IMR-90 (cell line): ENCODE results near the gene C7orf33. TPM values are rescaled to one million over a fixed set of nuclear protein-coding genes. Genes with fewer than 3 reads are reported as not detected.

Experiments used
- ATAC-seq: fragments of 200-7000 bp; cut with Tn5 transposase; 2 replicates; pipeline ENCODE4 v1.9.1; 2020; ENCODE audit warnings: low read depth, mild to moderate bottlenecking, moderate library complexity
- BruUV-seq: library from RNA; stranded (reverse); fragments of 400-500 nt; replicated peaks from 2 replicates; lab custom pipeline; 2021; lab: Mats Ljungman, UMichigan
- CTCF ChIA-PET: fragments of 300-600 bp; formaldehyde crosslinking; extraction: SDS; loops from one replicate; lab custom pipeline; 2021; ENCODE audit warnings: antibody characterized with exemption; lab: Yijun Ruan, JAX
- POLR2A ChIA-PET: fragments of 300-600 bp; sonication (Branson Sonifier 250); formaldehyde crosslinking; loops from one replicate; lab custom pipeline; 2022; ENCODE audit warnings: antibody characterized with exemption; ENCODE audit not compliant: unreplicated experiment; lab: Charles Lee
- DNase-seq: peaks from one replicate; pipeline ENCODE4 v3.0.0; 2013
- H2AFZ ChIP-seq: replicated peaks from 2 replicates; pipeline ENCODE3; 2013; ENCODE audit warnings: low read length, mild to moderate bottlenecking; ENCODE audit not compliant: poor library complexity
- H2AK5ac ChIP-seq: 2 replicates; pipeline ENCODE4 v1.6.1; 2013; ENCODE audit warnings: low read depth, low read length, inconsistent platforms
- H2AK9ac ChIP-seq: replicated peaks from 2 replicates; pipeline ENCODE3; 2013; ENCODE audit warnings: mild to moderate bottlenecking, low read depth, low read length, moderate library complexity; ENCODE audit not compliant: poor library complexity
- H2BK120ac ChIP-seq: 2 replicates; pipeline ENCODE4 v1.6.1; 2013; ENCODE audit warnings: low read depth, low read length, inconsistent platforms
- H2BK15ac ChIP-seq: 3 replicates; pipeline ENCODE4 v1.6.1; 2013; ENCODE audit warnings: low read depth, low read length, inconsistent platforms
- H2BK20ac ChIP-seq: 2 replicates; pipeline ENCODE4 v1.6.1; 2013; ENCODE audit warnings: low read depth, mild to moderate bottlenecking, inconsistent platforms, low read length, moderate library complexity
- H2BK5ac ChIP-seq: 2 replicates; pipeline ENCODE4 v1.6.1; 2013; ENCODE audit warnings: mild to moderate bottlenecking, low read depth, low read length, inconsistent platforms; ENCODE audit not compliant: poor library complexity, severe bottlenecking
- H3K14ac ChIP-seq: replicated peaks from 2 replicates; pipeline ENCODE4 v1.6.1; 2013; ENCODE audit warnings: low read depth, low read length, inconsistent platforms
- H3K18ac ChIP-seq: 2 replicates; pipeline ENCODE4 v1.6.1; 2013; ENCODE audit warnings: low read depth, low read length, control low read depth
- H3K23ac ChIP-seq: 2 replicates; pipeline ENCODE4 v1.6.1; 2013; ENCODE audit warnings: low read depth, low read length, inconsistent platforms
- H3K27ac ChIP-seq: 2 replicates; pipeline ENCODE4 v1.5.1; 2013; ENCODE audit warnings: mild to moderate bottlenecking, control low read depth, low read length; ENCODE audit not compliant: insufficient read depth
- H3K27me3 ChIP-seq: 2 replicates; pipeline ENCODE4 v1.6.1; 2013; ENCODE audit warnings: low read length; ENCODE audit not compliant: control insufficient read depth, insufficient read depth
- H3K36me3 ChIP-seq: 2 replicates; pipeline ENCODE4 v1.6.1; 2013; ENCODE audit warnings: low read length, mixed read lengths; ENCODE audit not compliant: control insufficient read depth, insufficient read depth
- H3K4ac ChIP-seq: 2 replicates; pipeline ENCODE4 v1.6.1; 2013; ENCODE audit warnings: low read depth, low read length, inconsistent platforms
- H3K4me1 ChIP-seq: 2 replicates; pipeline ENCODE4 v1.6.1; 2013; ENCODE audit warnings: low read length, mixed read lengths; ENCODE audit not compliant: control insufficient read depth, insufficient read depth
- H3K4me2 ChIP-seq: 2 replicates; pipeline ENCODE4 v1.6.1; 2013; ENCODE audit warnings: low read depth, mild to moderate bottlenecking, control low read depth, low read length, moderate library complexity
- H3K4me3 ChIP-seq: 2 replicates; pipeline ENCODE4 v1.5.1; 2013; ENCODE audit warnings: low read depth, mild to moderate bottlenecking, control low read depth, low read length, moderate library complexity; ENCODE audit not compliant: insufficient read depth
- H3K56ac ChIP-seq: 2 replicates; pipeline ENCODE4 v1.6.1; 2013; ENCODE audit warnings: low read length, inconsistent platforms; ENCODE audit not compliant: insufficient read depth; ENCODE audit errors: extremely low read depth
- H3K79me1 ChIP-seq, 2 experiments: 2 replicates each; pipeline ENCODE4 v1.6.1; 2013; ENCODE audit warnings: low read length in 2 of 2, inconsistent platforms in 1 of 2, low read depth in 1 of 2
- H3K9ac ChIP-seq: 2 replicates; pipeline ENCODE4 v1.6.1; 2013; ENCODE audit warnings: low read depth, low read length, control low read depth
- H3K9me1 ChIP-seq: 2 replicates; pipeline ENCODE4 v1.6.1; 2013; ENCODE audit warnings: low read length, inconsistent platforms; ENCODE audit not compliant: insufficient read depth
- H3K9me3 ChIP-seq: 2 replicates; pipeline ENCODE4 v1.6.1; 2013; ENCODE audit warnings: low read length; ENCODE audit not compliant: control insufficient read depth, insufficient read depth
- H4K20me1 ChIP-seq: 2 replicates; pipeline ENCODE4 v1.6.1; 2013; ENCODE audit warnings: low read length, inconsistent platforms; ENCODE audit not compliant: insufficient read depth
- H4K5ac ChIP-seq: 2 replicates; pipeline ENCODE4 v1.6.1; 2013; ENCODE audit warnings: mild to moderate bottlenecking, low read depth, low read length, control low read depth
- H4K8ac ChIP-seq, 2 experiments: 2 replicates each; pipeline ENCODE4 v1.6.1; 2013; ENCODE audit warnings: low read depth in 2 of 2, low read length in 2 of 2, control low read depth in 1 of 2, inconsistent platforms in 1 of 2
- H4K91ac ChIP-seq: 2 replicates; pipeline ENCODE4 v1.6.1; 2013; ENCODE audit warnings: low read depth, low read length, inconsistent platforms; ENCODE audit not compliant: insufficient read depth
- MAZ ChIP-seq: IDR thresholded peaks from 2 replicates; pipeline ENCODE4 v1.6.1; 2012; ENCODE audit warnings: low read depth, mild to moderate bottlenecking, low read length, improper control_type of control experiment, moderate library complexity, borderline replicate concordance
- RAD21 ChIP-seq: IDR thresholded peaks from 2 replicates; pipeline ENCODE4 v1.6.1; 2012; ENCODE audit warnings: low read length, improper control_type of control experiment
- RFX5 ChIP-seq: IDR thresholded peaks from 2 replicates; pipeline ENCODE4 v1.8.0; 2012; ENCODE audit warnings: low read depth, mild to moderate bottlenecking, low read length, moderate library complexity
- SMC3 ChIP-seq: fragments of 150-350 bp; IDR thresholded peaks from 2 replicates; pipeline ENCODE4 v1.6.1; 2016; ENCODE audit warnings: low read depth, mild to moderate bottlenecking, antibody characterized with exemption, low read length, moderate library complexity
- USF2 ChIP-seq: fragments of 150-350 bp; IDR thresholded peaks from 2 replicates; pipeline ENCODE4 v1.6.1; 2017; ENCODE audit warnings: mild to moderate bottlenecking, antibody characterized with exemption, low read length, low read depth
- WGBS, 2 experiments: methylation state at CpG; one replicate each; pipeline versions ENCODE4 v1.1.5 to v1.1.7; 2013; ENCODE audit warnings: missing lambda C conversion rate in 2 of 2; ENCODE audit not compliant: insufficient read length in 1 of 2; ENCODE audit errors: extremely low coverage in 2 of 2; 5-methylcytosine and 5-hydroxymethylcytosine counted together
- dilution Hi-C: fragments of 300-500 bp; cut with HindIII; formaldehyde crosslinking; loops from one replicate; pipeline ENCODE4 v1.14.3; 2018; ENCODE audit warnings: low sequenced_read_pairs; ENCODE audit not compliant: unreplicated experiment
- in situ Hi-C: fragments of 300-500 bp; cut with MboI; formaldehyde crosslinking; loops from 3 replicates; pipeline ENCODE4 v1.14.3; 2019; ENCODE audit warnings: low sequenced_read_pairs, inconsistent platforms, mixed read lengths
- intact Hi-C: fragments of 100-400 bp; cut with micrococcal nuclease; formaldehyde crosslinking; loops from 2 replicates; pipeline ENCODE4 v1.10.0; 2022
- polyA plus RNA-seq, 3 experiments: library from polyadenylated mRNA; depleted of rRNA; stranded (reverse); fragments of >200 nt; gene quantifications; 2 replicates each; pipeline ENCODE4 v1.2.3, GENCODE V29; 2012; ENCODE audit warnings: low replicate concordance in 1 of 3
- total RNA-seq: library from RNA; depleted of rRNA; stranded (reverse); fragments of >200 nt; gene quantifications from 2 replicates; pipeline ENCODE4 v1.2.3, GENCODE V29; 2012

C7orf33 gene
- total and polyA plus RNA-seq, 2 of the 4 experiments (the other 2 are of a cell fraction), result not detected

- no peak overlapping the region for H3K4me3 ChIP-seq
- in situ Hi-C loops, result no loop called here
- no peak overlapping the region for H3K56ac ChIP-seq
- no peak overlapping the region for H3K27ac ChIP-seq
- DNase-seq (no peak), ATAC-seq (no peak)
- H4K8ac ChIP-seq, result no peak overlapping the region
- no peak overlapping the region for H3K9ac ChIP-seq
- no peak overlapping the region for H3K23ac ChIP-seq
- ChIA-PET POLR2A (no interaction called here), CTCF (no interaction called here)
- WGBS, 2 experiments, result 42% methylated on average over 3 of the region's 4 CpGs; no CpG with 5 or more reads in 1 of the 2 experiments
- no peaks in the 10 kb centered on the region for H3K4me1 ChIP-seq
- H4K20me1 ChIP-seq, result no peaks in the 10 kb centered on the region
- no peak for TF ChIP-seq RFX5
- no peak for TF ChIP-seq USF2
- TF ChIP-seq MAZ, result no peak
- no peak for TF ChIP-seq RAD21
- TF ChIP-seq SMC3, result no peak
- H2BK120ac ChIP-seq, result no peak overlapping the region
- no peak overlapping the region for H2AFZ ChIP-seq
- no peak overlapping the region for H4K91ac ChIP-seq
- H3K79me1 ChIP-seq, result no peaks in the 10 kb centered on the region
- no peak overlapping the region for H2AK9ac ChIP-seq
- H2AK5ac ChIP-seq, result no peak overlapping the region
- no peak overlapping the region for H3K4me2 ChIP-seq
- H3K9me1 ChIP-seq, result no peaks in the 10 kb centered on the region
- no peak overlapping the region for H4K5ac ChIP-seq
- no peaks in the 10 kb centered on the region for H3K9me3 ChIP-seq
- no peak overlapping the region for H3K14ac ChIP-seq
- H3K36me3 ChIP-seq, result no peaks in the 10 kb centered on the region
- H3K27me3 ChIP-seq, result peaks cover 4% of the 10 kb centered on the region
- no peak overlapping the region for H2BK15ac ChIP-seq
- H2BK5ac ChIP-seq, result no peak overlapping the region
- H2BK20ac ChIP-seq, result no peak overlapping the region
- intact Hi-C loops, result no loop called here
- dilution Hi-C loops, result no loop called here
- no peak overlapping the region for H3K4ac ChIP-seq
- BruUV-seq, result no TSS peak
- H3K18ac ChIP-seq, result no peak overlapping the region
These were observed 21.1 kb downstream of the C7orf33 start for GRCh38 chr7:148611692-148612091.
